ENCODE data around the gene YBX3. TPM values are rescaled to one million over a fixed set of nuclear protein-coding genes. Genes with fewer than 3 reads are reported as not detected.
A peak's percentile ranks its signal among the peaks of the same experiment; 100 is the strongest.

Gene YBX3
- total RNA-seq, 2 donors from 2014 or later = 23.7 to 81.0 TPM

GRCh38 chr12:10716277-10716676, 6.8 kb downstream of the YBX3 start:
- Mint-ChIP-seq H3K4me3 (no peak overlapping the region), H3K27me3 (peaks cover 29% of the 10 kb centered on the region), H3K4me1 (peaks cover 7% of the 10 kb centered on the region), H3K9me3 (no peaks in the 10 kb centered on the region), H3K27ac (no peak overlapping the region), H3K36me3 (ENCODE audit: low read depth) (peaks cover 51% of the 10 kb centered on the region)
- ATAC-seq (replicated peaks) = no peak

GRCh38 chr12:10715491-10715890, 7.6 kb downstream of the YBX3 start:
- Mint-ChIP-seq H3K4me1 (peaks cover 7% of the 10 kb centered on the region), H3K36me3 (ENCODE audit: low read depth) (peaks cover 53% of the 10 kb centered on the region), H3K27me3 (peaks cover 25% of the 10 kb centered on the region), H3K9me3 (no peaks in the 10 kb centered on the region), H3K4me3 (no peak overlapping the region), H3K27ac (no peak overlapping the region)
- peak; percentile 48 for ATAC-seq (replicated peaks)

GRCh38 chr12:10709808-10710207, 13.3 kb downstream of the YBX3 start:
- H3K36me3 Mint-ChIP-seq (ENCODE audit: low read depth) = peaks cover 69% of the 10 kb centered on the region
- H3K27ac Mint-ChIP-seq = no peak overlapping the region
- H3K9me3 Mint-ChIP-seq = no peaks in the 10 kb centered on the region
- H3K4me3 Mint-ChIP-seq = no peak overlapping the region
- H3K27me3 Mint-ChIP-seq = peaks cover 19% of the 10 kb centered on the region
- peaks cover 3% of the 10 kb centered on the region for H3K4me1 Mint-ChIP-seq
- no peak for ATAC-seq (replicated peaks)

GRCh38 chr12:10708862-10709261, 14.3 kb downstream of the YBX3 start:
- Mint-ChIP-seq H3K27ac (no peak overlapping the region), H3K27me3 (peaks cover 19% of the 10 kb centered on the region), H3K36me3 (ENCODE audit: low read depth) (peaks cover 60% of the 10 kb centered on the region), H3K9me3 (no peaks in the 10 kb centered on the region), H3K4me1 (peaks cover 3% of the 10 kb centered on the region), H3K4me3 (no peak overlapping the region)
- no peak for ATAC-seq (replicated peaks)

GRCh38 chr12:10705655-10706054, 17.5 kb downstream of the YBX3 start:
- H3K36me3 Mint-ChIP-seq (ENCODE audit: low read depth) = peaks cover 46% of the 10 kb centered on the region
- no peak overlapping the region for H3K4me3 Mint-ChIP-seq
- peaks cover 15% of the 10 kb centered on the region for H3K27me3 Mint-ChIP-seq
- H3K27ac Mint-ChIP-seq = no peak overlapping the region
- no peaks in the 10 kb centered on the region for H3K9me3 Mint-ChIP-seq
- ATAC-seq (replicated peaks) = no peak
- peaks cover 12% of the 10 kb centered on the region for H3K4me1 Mint-ChIP-seq

GRCh38 chr12:10701843-10702242, 21.3 kb downstream of the YBX3 start:
- peak overlapping the region; percentile 82 for H3K27ac Mint-ChIP-seq
- H3K9me3 Mint-ChIP-seq = no peaks in the 10 kb centered on the region
- peaks cover 39% of the 10 kb centered on the region for H3K36me3 Mint-ChIP-seq (ENCODE audit: low read depth)

GRCh38 chr12:10701131-10701681, 21.9 kb downstream of the YBX3 start:
- peak; percentile 96 for ATAC-seq (replicated peaks)
- H3K27ac Mint-ChIP-seq = peak overlapping the region; percentile 82
- H3K36me3 Mint-ChIP-seq (ENCODE audit: low read depth) = peaks cover 39% of the 10 kb centered on the region
- no peaks in the 10 kb centered on the region for H3K9me3 Mint-ChIP-seq
- no peaks in the 10 kb centered on the region for H3K27me3 Mint-ChIP-seq
- peak overlapping the region; percentile 44 for H3K4me3 Mint-ChIP-seq
- peaks cover 9% of the 10 kb centered on the region for H3K4me1 Mint-ChIP-seq

More at GRCh38 chr12:10701843-10702242, 21.3 kb downstream of the YBX3 start:
- Mint-ChIP-seq H3K4me1 (peaks cover 9% of the 10 kb centered on the region), H3K27me3 (no peaks in the 10 kb centered on the region), H3K4me3 (peak overlapping the region; percentile 44)
- no peak for ATAC-seq (replicated peaks)

GRCh38 chr12:10700581-10700980, 22.5 kb downstream of the YBX3 start:
- ATAC-seq (replicated peaks) = no peak
- Mint-ChIP-seq H3K27ac (peak overlapping the region; percentile 82), H3K4me1 (peaks cover 9% of the 10 kb centered on the region), H3K27me3 (no peaks in the 10 kb centered on the region), H3K9me3 (no peaks in the 10 kb centered on the region), H3K4me3 (peak overlapping the region; percentile 44), H3K36me3 (ENCODE audit: low read depth) (peaks cover 33% of the 10 kb centered on the region)

- Mint-ChIP-seq H3K4me3 (no peak overlapping the region), H3K27ac (no peak overlapping the region), H3K9me3 (no peaks in the 10 kb centered on the region), H3K27me3 (no peaks in the 10 kb centered on the region), H3K4me1 (peaks cover 9% of the 10 kb centered on the region), H3K36me3 (ENCODE audit: low read depth) (peaks cover 33% of the 10 kb centered on the region)
- ATAC-seq (replicated peaks) = no peak
Measured at GRCh38 chr12:10697862-10698261, 25.3 kb downstream of the YBX3 start.

- no peak for ATAC-seq (replicated peaks)
- Mint-ChIP-seq H3K4me3 (no peak overlapping the region), H3K4me1 (peaks cover 9% of the 10 kb centered on the region), H3K36me3 (ENCODE audit: low read depth) (peaks cover 33% of the 10 kb centered on the region), H3K27me3 (no peaks in the 10 kb centered on the region), H3K27ac (no peak overlapping the region), H3K9me3 (no peaks in the 10 kb centered on the region)
Measured at GRCh38 chr12:10697156-10697555, 26.0 kb downstream of the YBX3 start.

GRCh38 chr12:10690906-10691305, 32.2 kb downstream of the YBX3 start:
- Mint-ChIP-seq H3K27me3 (peaks cover 4% of the 10 kb centered on the region), H3K4me3 (no peak overlapping the region), H3K27ac (no peak overlapping the region), H3K9me3 (peaks cover 4% of the 10 kb centered on the region), H3K4me1 (no peaks in the 10 kb centered on the region), H3K36me3 (ENCODE audit: low read depth) (no peaks in the 10 kb centered on the region)
- no peak for ATAC-seq (replicated peaks)

- Mint-ChIP-seq H3K4me3 (no peak overlapping the region), H3K4me1 (no peaks in the 10 kb centered on the region), H3K9me3 (peaks cover 4% of the 10 kb centered on the region), H3K36me3 (ENCODE audit: low read depth) (no peaks in the 10 kb centered on the region), H3K27ac (no peak overlapping the region), H3K27me3 (peaks cover 11% of the 10 kb centered on the region)
- no peak for ATAC-seq (replicated peaks)
Measured at GRCh38 chr12:10689146-10689545, 34.0 kb downstream of the YBX3 start.

GRCh38 chr12:10688042-10688441, 35.1 kb downstream of the YBX3 start:
- peaks cover 11% of the 10 kb centered on the region for H3K27me3 Mint-ChIP-seq
- no peak overlapping the region for H3K27ac Mint-ChIP-seq
- H3K36me3 Mint-ChIP-seq (ENCODE audit: low read depth) = no peaks in the 10 kb centered on the region
- H3K4me3 Mint-ChIP-seq = no peak overlapping the region
- no peaks in the 10 kb centered on the region for H3K4me1 Mint-ChIP-seq
- no peak for ATAC-seq (replicated peaks)
- H3K9me3 Mint-ChIP-seq = peaks cover 4% of the 10 kb centered on the region

GRCh38 chr12:10673659-10674384, 49.3 kb downstream of the YBX3 start, which contains the start of gene STYK1:
Gene STYK1, minus strand, starts transcription at chr12:10674052. Its CDS starts 39,434 bp downstream, at chr12:10634618.
- H3K4me3 Mint-ChIP-seq = peak within 1 kb of the TSS; percentile 70
- no peaks in the 10 kb centered on the region for H3K9me3 Mint-ChIP-seq
- peak within 1 kb of the TSS; percentile 59 for H3K27ac Mint-ChIP-seq
- H3K36me3 Mint-ChIP-seq (ENCODE audit: low read depth) = no peaks in the 10 kb centered on the region
- H3K27me3 Mint-ChIP-seq = peaks cover 20% of the 10 kb centered on the region
- peak; percentile 94 for ATAC-seq (replicated peaks)
- peaks cover 5% of the 10 kb centered on the region for H3K4me1 Mint-ChIP-seq

GRCh38 chr12:10672231-10672868, 50.8 kb downstream of the YBX3 start:
- Mint-ChIP-seq H3K27me3 (peaks cover 22% of the 10 kb centered on the region), H3K9me3 (no peaks in the 10 kb centered on the region), H3K27ac (no peak overlapping the region), H3K4me1 (peaks cover 9% of the 10 kb centered on the region), H3K4me3 (peak overlapping the region; percentile 15), H3K36me3 (ENCODE audit: low read depth) (no peaks in the 10 kb centered on the region)
- no peak for ATAC-seq (replicated peaks)
